Activated T-helper 2 cell treated with anti-CD3 and anti-CD28 coated beads, Interferon-gamma antibody, Interleukin-2, Interleukin-4, amounts not matched to agents 10 μg/mL and 5 μg/mL and 100 μg/mL, durations not matched to agents 14 hours and 24 hours and 36 hours (primary cell): Measurements from ENCODE around the gene SPAM1. TPM values are rescaled to one million over a fixed set of nuclear protein-coding genes. Genes with fewer than 3 reads are reported as not detected.

Experiments
- DNase-seq: peaks from one replicate; pipeline ENCODE4 v3.0.0; 2021; ENCODE audit warnings: low spot score
- H3K27ac Mint-ChIP-seq: one replicate; pipeline ENCODE4 v1.8.0; 2021; ENCODE audit warnings: mixed read lengths
- H3K27me3 Mint-ChIP-seq: one replicate; pipeline ENCODE4 v1.8.0; 2021; ENCODE audit warnings: low read depth, mixed read lengths
- H3K36me3 Mint-ChIP-seq: one replicate; pipeline ENCODE4 v1.8.0; 2021; ENCODE audit warnings: low read depth, mixed read lengths
- H3K4me1 Mint-ChIP-seq: one replicate; pipeline ENCODE4 v1.8.0; 2021; ENCODE audit warnings: low read depth, mixed read lengths
- H3K4me3 Mint-ChIP-seq: one replicate; pipeline ENCODE4 v1.8.0; 2021; ENCODE audit warnings: low read depth, mild to moderate bottlenecking, moderate library complexity, mixed read lengths
- H3K9me3 Mint-ChIP-seq: one replicate; pipeline ENCODE4 v1.8.0; 2021; ENCODE audit warnings: mixed read lengths
- intact Hi-C: fragments of 100-400 bp; cut with micrococcal nuclease; formaldehyde crosslinking; loops from one replicate; pipeline ENCODE4 v1.15.1; 2023
- total RNA-seq: library from RNA; stranded (reverse); gene quantifications from 2 replicates; pipeline ENCODE4 v1.2.3, GENCODE V29; 2022

SPAM1 gene
- total RNA-seq, 1 donor from 2014 or later: not detected

- Mint-ChIP-seq H3K4me3 (no peak overlapping the region), H3K4me1 (no peaks in the 10 kb centered on the region), H3K9me3 (no peaks in the 10 kb centered on the region), H3K27ac (no peak overlapping the region), H3K36me3 (no peaks in the 10 kb centered on the region), H3K27me3 (no peaks in the 10 kb centered on the region)
- DNase-seq: no peak
- intact Hi-C loops: no loop called here
Observed at GRCh38 chr7:123972831-123973230, 47.8 kb downstream of the SPAM1 start.

DNA sequence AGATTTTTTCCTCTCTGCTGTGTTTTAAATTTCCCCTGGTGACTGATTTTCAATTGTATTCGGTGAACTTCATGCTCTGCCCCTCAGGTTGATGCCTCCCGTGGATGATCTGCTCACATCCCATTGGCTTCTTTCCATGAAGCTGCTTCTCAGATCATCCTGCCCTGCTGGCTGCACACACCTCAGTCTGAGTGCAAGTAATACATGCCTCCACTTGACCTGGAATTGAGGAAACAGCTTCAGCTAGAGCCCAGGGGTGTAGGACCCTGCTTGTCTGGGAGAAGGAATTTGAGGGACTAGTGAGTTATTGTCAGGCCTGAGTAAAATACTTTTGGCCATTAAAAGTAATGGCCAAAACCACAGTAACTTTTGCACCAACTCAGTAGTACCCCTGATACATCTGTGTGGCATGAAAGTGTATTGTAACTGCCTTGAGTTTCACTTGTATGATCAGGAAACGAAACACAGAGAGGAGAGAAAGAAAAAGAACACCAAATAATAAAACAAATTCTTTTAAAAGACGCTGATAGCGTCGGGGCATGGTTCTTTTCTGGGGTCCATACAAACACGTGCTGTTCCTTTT, 49.4 kb downstream of the SPAM1 start:
- Mint-ChIP-seq H3K9me3 (no peaks in the 10 kb centered on the region), H3K36me3 (no peaks in the 10 kb centered on the region), H3K27ac (no peak overlapping the region), H3K27me3 (no peaks in the 10 kb centered on the region), H3K4me3 (no peak overlapping the region), H3K4me1 (no peaks in the 10 kb centered on the region)
- intact Hi-C loops: no loop called here
- no peak for DNase-seq

- no peak overlapping the region for H3K4me3 Mint-ChIP-seq
- no peak overlapping the region for H3K27ac Mint-ChIP-seq
- H3K27me3 Mint-ChIP-seq: no peaks in the 10 kb centered on the region
- no peak for DNase-seq
- intact Hi-C loops: no loop called here
- H3K36me3 Mint-ChIP-seq: no peaks in the 10 kb centered on the region
- H3K9me3 Mint-ChIP-seq: no peaks in the 10 kb centered on the region
- no peaks in the 10 kb centered on the region for H3K4me1 Mint-ChIP-seq
Observed at GRCh38 chr7:123975084-123975483, 50.0 kb downstream of the SPAM1 start.

- Mint-ChIP-seq H3K27me3 (no peaks in the 10 kb centered on the region), H3K27ac (no peak overlapping the region), H3K4me1 (no peaks in the 10 kb centered on the region), H3K9me3 (no peaks in the 10 kb centered on the region), H3K36me3 (no peaks in the 10 kb centered on the region), H3K4me3 (no peak overlapping the region)
- DNase-seq: no peak
- intact Hi-C loops: no loop called here
Observed at GRCh38 chr7:123977081-123977480, 52.0 kb downstream of the SPAM1 start.

DNA sequence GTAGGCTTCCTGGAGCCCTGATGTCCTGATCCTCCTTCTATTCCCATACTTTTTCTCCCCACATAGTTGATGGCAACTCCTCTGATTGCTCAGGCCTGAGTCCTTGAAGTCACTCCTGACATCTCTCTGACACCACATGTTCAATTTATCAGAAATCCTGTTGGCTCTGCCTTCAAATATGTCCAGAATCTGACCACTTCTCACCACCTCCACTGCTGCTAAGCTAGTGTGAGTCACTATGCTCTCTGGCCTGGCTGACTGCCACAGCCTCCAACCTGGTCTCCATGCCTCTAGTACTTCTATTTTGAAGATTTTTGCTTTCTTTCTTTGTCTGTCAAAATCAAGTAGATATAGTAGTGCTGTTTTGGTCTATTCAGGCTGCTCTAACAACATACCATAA, 54.8 kb downstream of the SPAM1 start:
- no peaks in the 10 kb centered on the region for H3K4me1 Mint-ChIP-seq
- no peaks in the 10 kb centered on the region for H3K36me3 Mint-ChIP-seq
- no peaks in the 10 kb centered on the region for H3K9me3 Mint-ChIP-seq
- intact Hi-C loops: no loop called here
- H3K27ac Mint-ChIP-seq: no peak overlapping the region
- DNase-seq: no peak
- H3K27me3 Mint-ChIP-seq: no peaks in the 10 kb centered on the region
- H3K4me3 Mint-ChIP-seq: no peak overlapping the region

DNA sequence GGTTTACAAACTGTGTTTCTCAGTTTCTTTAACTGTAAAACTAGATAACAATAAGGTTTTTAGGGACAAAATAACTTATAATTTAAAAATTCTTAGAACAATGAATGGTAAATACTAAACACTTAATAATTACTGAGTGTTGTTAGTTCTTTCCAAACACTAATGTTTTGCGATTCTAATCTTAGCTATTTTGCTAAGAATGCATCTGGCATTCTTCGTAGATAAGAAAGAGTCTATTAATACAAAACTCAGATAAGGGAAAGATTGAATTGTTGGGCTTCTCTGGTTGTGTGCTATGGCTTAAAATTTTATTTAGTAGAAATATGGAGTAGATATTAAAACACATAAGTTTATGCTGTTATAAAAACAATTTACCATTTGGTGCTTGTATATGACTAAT, 62.4 kb downstream of the SPAM1 start:
- intact Hi-C loops: no loop called here
- Mint-ChIP-seq H3K36me3 (no peaks in the 10 kb centered on the region), H3K27ac (no peak overlapping the region), H3K27me3 (no peaks in the 10 kb centered on the region), H3K9me3 (no peaks in the 10 kb centered on the region), H3K4me1 (no peaks in the 10 kb centered on the region), H3K4me3 (no peak overlapping the region)
- DNase-seq: no peak

- intact Hi-C loops: no loop called here
- Mint-ChIP-seq H3K27me3 (no peaks in the 10 kb centered on the region), H3K27ac (no peak overlapping the region), H3K36me3 (no peaks in the 10 kb centered on the region), H3K4me1 (no peaks in the 10 kb centered on the region), H3K9me3 (no peaks in the 10 kb centered on the region), H3K4me3 (no peak overlapping the region)
- DNase-seq: no peak
Observed at GRCh38 chr7:123992913-123993518, 68.0 kb downstream of the SPAM1 start.

DNA sequence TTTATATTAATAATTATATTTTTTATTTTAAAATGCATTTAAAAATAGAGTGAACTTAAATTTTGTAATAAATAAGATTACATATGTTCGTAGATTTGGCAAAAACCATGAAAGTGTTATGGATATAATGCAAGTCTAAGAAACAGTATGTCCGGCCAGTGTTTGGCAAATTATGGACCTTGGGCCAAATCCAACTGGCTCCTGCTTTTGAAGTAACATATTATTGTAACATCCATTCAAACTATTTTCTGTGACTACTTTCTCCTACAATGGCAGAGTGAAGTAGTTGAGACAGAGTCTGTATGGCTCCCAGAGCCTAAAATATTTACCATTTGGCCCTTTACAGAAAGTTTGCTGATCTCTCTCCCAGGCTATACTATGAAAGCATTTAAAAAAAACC, 69.0 kb downstream of the SPAM1 start:
- Mint-ChIP-seq H3K4me3 (no peak overlapping the region), H3K27ac (no peak overlapping the region), H3K9me3 (no peaks in the 10 kb centered on the region), H3K27me3 (no peaks in the 10 kb centered on the region), H3K4me1 (no peaks in the 10 kb centered on the region), H3K36me3 (no peaks in the 10 kb centered on the region)
- intact Hi-C loops: no loop called here
- DNase-seq: no peak

GRCh38 chr7:123994449-123994848, 69.4 kb downstream of the SPAM1 start:
- no peak overlapping the region for H3K27ac Mint-ChIP-seq
- DNase-seq: no peak
- no peaks in the 10 kb centered on the region for H3K27me3 Mint-ChIP-seq
- intact Hi-C loops: no loop called here
- no peaks in the 10 kb centered on the region for H3K36me3 Mint-ChIP-seq
- no peaks in the 10 kb centered on the region for H3K9me3 Mint-ChIP-seq
- H3K4me1 Mint-ChIP-seq: no peaks in the 10 kb centered on the region
- H3K4me3 Mint-ChIP-seq: no peak overlapping the region

DNA sequence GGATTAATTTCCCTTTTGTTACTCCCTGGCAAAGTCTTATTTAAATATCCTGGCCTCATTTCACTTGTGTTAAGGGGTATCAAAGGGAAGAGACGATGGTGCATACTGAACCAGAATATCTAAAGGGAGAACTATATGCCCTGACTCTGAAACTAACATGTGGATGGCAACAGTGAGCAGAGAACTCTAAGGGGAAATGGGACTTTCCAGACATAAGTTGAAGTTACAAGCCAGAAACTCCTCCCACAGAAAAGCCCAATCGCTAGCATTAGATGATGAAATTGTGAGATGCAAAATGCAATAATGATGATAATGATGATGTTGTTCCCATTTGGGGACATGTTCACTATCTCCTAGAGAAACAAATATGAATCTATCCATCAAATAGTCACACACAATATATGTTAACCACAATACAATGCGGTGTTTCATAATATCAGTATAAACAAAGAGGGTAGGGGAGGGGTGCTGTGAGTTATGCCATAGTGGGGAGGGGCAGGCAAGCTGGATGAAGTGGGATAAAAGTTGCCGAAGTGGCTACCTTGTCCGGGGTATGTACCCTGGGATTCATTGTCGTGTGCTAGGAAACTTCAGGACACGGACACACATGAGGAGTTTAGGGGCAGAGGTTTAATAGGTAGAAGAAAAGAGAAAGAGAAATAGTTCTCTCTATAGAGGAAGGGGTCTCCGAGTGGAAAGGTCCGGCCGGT, 70.7 kb downstream of the SPAM1 start:
- no peaks in the 10 kb centered on the region for H3K36me3 Mint-ChIP-seq
- H3K4me1 Mint-ChIP-seq: no peaks in the 10 kb centered on the region
- no peaks in the 10 kb centered on the region for H3K9me3 Mint-ChIP-seq
- no peak overlapping the region for H3K4me3 Mint-ChIP-seq
- DNase-seq: no peak
- H3K27me3 Mint-ChIP-seq: no peaks in the 10 kb centered on the region
- H3K27ac Mint-ChIP-seq: no peak overlapping the region
- intact Hi-C loops: no loop called here

- no peaks in the 10 kb centered on the region for H3K4me1 Mint-ChIP-seq
Observed at GRCh38 chr7:123996327-123996625, 71.2 kb downstream of the SPAM1 start.

GRCh38 chr7:123998921-123999320, 73.9 kb downstream of the SPAM1 start:
- Mint-ChIP-seq H3K27ac (no peak overlapping the region), H3K4me1 (no peaks in the 10 kb centered on the region), H3K27me3 (no peaks in the 10 kb centered on the region), H3K9me3 (no peaks in the 10 kb centered on the region), H3K36me3 (no peaks in the 10 kb centered on the region), H3K4me3 (no peak overlapping the region)
- intact Hi-C loops: no loop called here
- no peak for DNase-seq

More at GRCh38 chr7:123996327-123996625, 71.2 kb downstream of the SPAM1 start:
- Mint-ChIP-seq H3K27ac (no peak overlapping the region), H3K9me3 (no peaks in the 10 kb centered on the region), H3K27me3 (no peaks in the 10 kb centered on the region), H3K36me3 (no peaks in the 10 kb centered on the region), H3K4me3 (no peak overlapping the region)
- intact Hi-C loops: no loop called here
- DNase-seq: no peak

DNA sequence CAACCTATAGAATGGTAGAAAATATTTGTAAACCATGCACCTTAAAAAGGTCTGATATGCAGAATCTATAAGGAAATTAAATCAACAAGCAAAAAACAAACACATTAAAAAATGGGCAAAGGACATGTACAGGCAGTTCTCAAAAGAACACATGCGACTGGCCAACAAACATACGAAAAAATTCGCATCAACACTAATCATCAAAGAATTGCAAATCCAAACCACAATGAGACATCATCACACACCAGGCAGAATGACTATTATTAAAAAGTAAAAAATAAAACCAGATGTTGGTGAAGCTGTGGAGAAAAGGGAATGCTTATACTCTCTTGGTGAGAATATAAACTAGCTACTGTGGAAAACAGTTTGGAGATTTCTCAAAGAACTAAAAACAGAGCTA, 74.7 kb downstream of the SPAM1 start:
- Mint-ChIP-seq H3K4me3 (no peak overlapping the region), H3K9me3 (no peaks in the 10 kb centered on the region), H3K27ac (no peak overlapping the region), H3K4me1 (no peaks in the 10 kb centered on the region), H3K27me3 (no peaks in the 10 kb centered on the region), H3K36me3 (no peaks in the 10 kb centered on the region)
- DNase-seq: no peak
- intact Hi-C loops: no loop called here
